Prostate gland (tissue), 2 donors: ENCODE results near the gene CLDN34.

Experiments
- CTCF ChIP-seq, 4 experiments: fragments of 200-600 bp in 2 of 4; fragments of 450-650 bp in 2 of 4; sonication (generic) in 2 of 4; IDR thresholded peaks; 1 replicate in 3 of 4; 2 replicates in 1 of 4; pipeline ENCODE4 v1.5.1; 2016 to 2019; ENCODE audit warnings: antibody characterized with exemption in 4 of 4, mild to moderate bottlenecking in 2 of 4, moderate library complexity in 2 of 4
- POLR2A ChIP-seq: fragments of 450-650 bp; IDR thresholded peaks from one replicate; pipeline ENCODE4 v1.6.1; 2016; ENCODE audit warnings: antibody characterized with exemption, mild to moderate bottlenecking
- POLR2AphosphoS5 ChIP-seq: sonication (generic); formaldehyde crosslinking; IDR thresholded peaks from one replicate; pipeline ENCODE4 v1.6.1; 2017; ENCODE audit warnings: antibody characterized with exemption

- TF ChIP-seq POLR2AphosphoS5 (no peak), POLR2A (no peak), CTCF (IDR thresholded peaks at IDR 0.05) (peak in 2 of 4 experiments; percentile 49)
Observed at GRCh38 chrX:9988762-9989161, 21.6 kb downstream of the CLDN34 start.
